H9 (cell line): ENCODE results near the gene RBM34. TPM values are rescaled to one million over a fixed set of nuclear protein-coding genes. Genes with fewer than 3 reads are reported as not detected.

Experiments
- DNase-seq: peaks from one replicate; pipeline ENCODE4 v3.0.0-alpha.2; 2017
- H2AFZ ChIP-seq: one replicate; pipeline ENCODE4 v1.6.1; 2013; ENCODE audit warnings: mild to moderate bottlenecking, low read length, control low read depth, moderate library complexity
- H2AK5ac ChIP-seq: 2 replicates; pipeline ENCODE4 v1.6.1; 2013; ENCODE audit warnings: low read length, control low read depth, mixed read lengths; ENCODE audit not compliant: insufficient read length
- H2BK120ac ChIP-seq: one replicate; pipeline ENCODE4 v1.6.1; 2013; ENCODE audit warnings: low read depth, mild to moderate bottlenecking, low read length, control low read depth, inconsistent platforms; ENCODE audit not compliant: poor library complexity, severe bottlenecking
- H2BK12ac ChIP-seq: 2 replicates; pipeline ENCODE4 v1.6.1; 2013; ENCODE audit warnings: low read length, control low read depth, mixed read lengths, low read depth; ENCODE audit not compliant: insufficient read length
- H2BK15ac ChIP-seq: 2 replicates; pipeline ENCODE4 v1.6.1; 2013; ENCODE audit warnings: low read depth, low read length, control low read depth
- H2BK20ac ChIP-seq: one replicate; pipeline ENCODE4 v1.6.1; 2013; ENCODE audit warnings: low read depth, mild to moderate bottlenecking, low read length, control low read depth, inconsistent platforms; ENCODE audit not compliant: poor library complexity, severe bottlenecking
- H2BK5ac ChIP-seq: 2 replicates; pipeline ENCODE4 v1.6.1; 2013; ENCODE audit warnings: low read length, control low read depth, mixed read lengths; ENCODE audit not compliant: insufficient read length
- H3K14ac ChIP-seq: 2 replicates; pipeline ENCODE4 v1.6.1; 2013; ENCODE audit warnings: low read length, control low read depth; ENCODE audit not compliant: insufficient read depth
- H3K18ac ChIP-seq: 2 replicates; pipeline ENCODE4 v1.6.1; 2013; ENCODE audit warnings: low read depth, mild to moderate bottlenecking, mixed read lengths, low read length, control low read depth; ENCODE audit not compliant: insufficient read length
- H3K23ac ChIP-seq: 2 replicates; pipeline ENCODE4 v1.6.1; 2013; ENCODE audit warnings: low read length, control low read depth, mixed read lengths, low read depth; ENCODE audit not compliant: insufficient read length
- H3K23me2 ChIP-seq: 2 replicates; pipeline ENCODE4 v1.6.1; 2013; ENCODE audit warnings: low read depth, mild to moderate bottlenecking, mixed read lengths, low read length, control low read depth; ENCODE audit not compliant: insufficient read length, poor library complexity, severe bottlenecking
- H3K27ac ChIP-seq: 2 replicates; pipeline ENCODE4 v1.5.1; 2013; ENCODE audit warnings: low read length, control low read depth, mixed read lengths, low read depth; ENCODE audit not compliant: insufficient read length
- H3K27me3 ChIP-seq: 2 replicates; pipeline ENCODE4 v1.6.1; 2013; ENCODE audit warnings: low read length, control low read depth, inconsistent platforms; ENCODE audit not compliant: insufficient read depth
- H3K4ac ChIP-seq: 2 replicates; pipeline ENCODE4 v1.6.1; 2013; ENCODE audit warnings: low read depth, mild to moderate bottlenecking, control low read depth, inconsistent platforms, low read length, moderate library complexity
- H3K4me1 ChIP-seq: 2 replicates; pipeline ENCODE4 v1.6.1; 2013; ENCODE audit warnings: low read length, control low read depth, inconsistent platforms; ENCODE audit not compliant: insufficient read depth
- H3K4me2 ChIP-seq: 2 replicates; pipeline ENCODE4 v1.6.1; 2013; ENCODE audit warnings: low read length, control low read depth, mixed read lengths; ENCODE audit not compliant: insufficient read length, insufficient read depth
- H3K56ac ChIP-seq: 2 replicates; pipeline ENCODE4 v1.6.1; 2013; ENCODE audit warnings: low read depth, mild to moderate bottlenecking, mixed read lengths, low read length, control low read depth; ENCODE audit not compliant: insufficient read length
- H3K79me1 ChIP-seq: 2 replicates; pipeline ENCODE4 v1.6.1; 2013; ENCODE audit warnings: low read depth, mild to moderate bottlenecking, moderate library complexity, low read length, control low read depth, inconsistent platforms; ENCODE audit not compliant: insufficient read depth, poor library complexity, severe bottlenecking
- H3K79me2 ChIP-seq: 2 replicates; pipeline ENCODE4 v1.6.1; 2013; ENCODE audit warnings: low read length, control low read depth, inconsistent platforms; ENCODE audit not compliant: insufficient read depth
- H3K9ac ChIP-seq: 2 replicates; pipeline ENCODE4 v1.6.1; 2013; ENCODE audit warnings: low read length, control low read depth, mixed read lengths; ENCODE audit not compliant: insufficient read length; ENCODE audit errors: extremely low read depth
- H3K9me3 ChIP-seq: one replicate; pipeline ENCODE4 v1.6.1; 2013; ENCODE audit warnings: low read depth, low read length, inconsistent platforms; ENCODE audit not compliant: control insufficient read depth
- H3T11ph ChIP-seq: one replicate; pipeline ENCODE4 v1.6.1; 2013; ENCODE audit warnings: mild to moderate bottlenecking, low read length, control low read depth, inconsistent platforms
- H4K20me1 ChIP-seq: one replicate; pipeline ENCODE4 v1.6.1; 2013; ENCODE audit not compliant: control insufficient read depth, insufficient read length, insufficient read depth
- H4K5ac ChIP-seq: 2 replicates; pipeline ENCODE4 v1.6.1; 2013; ENCODE audit warnings: low read depth, mild to moderate bottlenecking, mixed read lengths, low read length, control low read depth; ENCODE audit not compliant: insufficient read length
- H4K8ac ChIP-seq: replicated peaks from 2 replicates; pipeline ENCODE4 v1.6.1; 2013; ENCODE audit warnings: low read length, control low read depth, mixed read lengths, low read depth; ENCODE audit not compliant: insufficient read length
- H4K91ac ChIP-seq: 2 replicates; pipeline ENCODE4 v1.6.1; 2013; ENCODE audit warnings: low read depth, mild to moderate bottlenecking, moderate library complexity, mixed read lengths, low read length, control low read depth; ENCODE audit not compliant: insufficient read length
- H3K27ac Mint-ChIP-seq, 3 experiments: 2 replicates in 2 of 3; 3 replicates in 1 of 3; pipeline ENCODE4 v1.8.0; 2020 to 2021; ENCODE audit warnings: mixed read lengths in 3 of 3, mild to moderate bottlenecking in 1 of 3, moderate library complexity in 1 of 3
- H3K27me3 Mint-ChIP-seq: 2 replicates; pipeline ENCODE4 v1.8.0; 2021; ENCODE audit warnings: low read depth, mild to moderate bottlenecking, moderate library complexity, mixed read lengths
- H3K36me3 Mint-ChIP-seq, 3 experiments: 2 replicates in 2 of 3; 3 replicates in 1 of 3; pipeline ENCODE4 v1.8.0; 2020 to 2021; ENCODE audit warnings: low read depth in 3 of 3, mixed read lengths in 3 of 3; ENCODE audit not compliant: insufficient read depth in 1 of 3
- H3K4me1 Mint-ChIP-seq, 2 experiments: 2 replicates each; pipeline ENCODE4 v1.8.0; 2020; ENCODE audit warnings: mixed read lengths in 2 of 2
- H3K4me3 Mint-ChIP-seq, 2 experiments: 2 replicates in 1 of 2; 3 replicates in 1 of 2; pipeline ENCODE4 v1.8.0; 2020 to 2021; ENCODE audit warnings: mild to moderate bottlenecking in 2 of 2, mixed read lengths in 2 of 2, moderate library complexity in 1 of 2
- H3K9me3 Mint-ChIP-seq, 2 experiments: 2 replicates in 1 of 2; 3 replicates in 1 of 2; pipeline ENCODE4 v1.8.0; 2020; ENCODE audit warnings: mild to moderate bottlenecking in 2 of 2, mixed read lengths in 2 of 2, moderate library complexity in 1 of 2
- CTCF ChIP-seq: fragments of 200-600 bp; sonication (generic); conservative IDR thresholded peaks from 3 replicates; pipeline ENCODE4 v1.8.0; 2021; ENCODE audit warnings: antibody characterized with exemption, mild to moderate bottlenecking
- WGBS: extraction: QIAGEN DNeasy Blood & Tissue Kit; methylation state at CpG from one replicate; pipeline ENCODE4 v1.1.7; 2013; ENCODE audit warnings: missing lambda C conversion rate, low lambda C conversion rate, mixed read lengths; ENCODE audit not compliant: insufficient read length; ENCODE audit errors: extremely low coverage; 5-methylcytosine and 5-hydroxymethylcytosine counted together
- total RNA-seq: library from RNA; stranded (reverse); gene quantifications from 2 replicates; pipeline ENCODE4 v1.2.1, GENCODE V29; 2021

RBM34 gene
- total RNA-seq, 1 experiment from 2014 or later = 121 TPM

- H3K4me2 ChIP-seq = no peak overlapping the region
- H3T11ph ChIP-seq = no peak overlapping the region
- H4K5ac ChIP-seq = no peak overlapping the region
- H3K56ac ChIP-seq = no peak overlapping the region
- H3K4ac ChIP-seq = no peak overlapping the region
- no CpG with 5 or more reads among the region's 4 CpGs for WGBS
- H3K18ac ChIP-seq = no peak overlapping the region
- no peak overlapping the region for H2BK120ac ChIP-seq
- no peak overlapping the region for H2AK5ac ChIP-seq
- Mint-ChIP-seq H3K27ac (no peak overlapping the region), H3K36me3 (peaks cover 18 to 52% (median 40%) of the 10 kb centered on the region in 3 experiments), H3K27me3 (no peaks in the 10 kb centered on the region; the same call in none of the 2 replicates), H3K4me1 (peaks cover 5 to 11% of the 10 kb centered on the region in 2 experiments), H3K9me3 (no peaks in the 10 kb centered on the region), H3K4me3 (no peak overlapping the region)
- H3K23me2 ChIP-seq = peaks cover 6% of the 10 kb centered on the region
- no peak overlapping the region for H4K91ac ChIP-seq
- no peak for TF ChIP-seq CTCF
- no peak overlapping the region for H3K14ac ChIP-seq
- no peak overlapping the region for H2BK5ac ChIP-seq
- H2BK15ac ChIP-seq = no peak overlapping the region
- no peak overlapping the region for H3K23ac ChIP-seq
- no peak overlapping the region for H3K27ac ChIP-seq
- H4K8ac ChIP-seq = no peak overlapping the region
- H3K79me2 ChIP-seq = no peaks in the 10 kb centered on the region; the same call in 1 of the 2 replicates
- no peaks in the 10 kb centered on the region for H3K4me1 ChIP-seq
- H3K9ac ChIP-seq = no peak overlapping the region
- no peaks in the 10 kb centered on the region for H3K79me1 ChIP-seq
- no peak for DNase-seq
- H2BK12ac ChIP-seq = no peak overlapping the region
- no peaks in the 10 kb centered on the region for H4K20me1 ChIP-seq
- H2BK20ac ChIP-seq = no peak overlapping the region
- H3K27me3 ChIP-seq = no peaks in the 10 kb centered on the region
- no peak overlapping the region for H2AFZ ChIP-seq
- no peaks in the 10 kb centered on the region for H3K9me3 ChIP-seq
Observed at GRCh38 chr1:235156740-235157139, 4.3 kb downstream of the RBM34 start.
